K562 (cell line): ENCODE data around the gene CCDC183. TPM values are rescaled to one million over a fixed set of nuclear protein-coding genes. Genes with fewer than 3 reads are reported as not detected.

ENCODE experiments used
- BRD4 ChIP-seq: fragments of 200-600 bp; sonication (generic); IDR thresholded peaks from 2 replicates; pipeline ENCODE4 v1.6.1; 2017; ENCODE audit warnings: inconsistent platforms
- CEBPB ChIP-seq: fragments of 450-650 bp; IDR thresholded peaks from 2 replicates; pipeline ENCODE4 v1.6.1; 2016; ENCODE audit warnings: missing genetic modification characterization, missing compliant biosample characterization
- CREB1 ChIP-seq, 2 experiments: sonication (generic) in 1 of 2; formaldehyde crosslinking in 1 of 2; IDR thresholded peaks; 2 replicates each; pipeline versions ENCODE4 v1.6.1 to v1.8.0; 2012 to 2022; ENCODE audit warnings: inconsistent platforms in 1 of 2, mild to moderate bottlenecking in 1 of 2, missing genetic modification reagents in 1 of 2, moderate library complexity in 1 of 2
- CREB3L1 ChIP-seq: fragments of 450-650 bp; IDR thresholded peaks from 2 replicates; pipeline ENCODE4 v1.6.1; 2014; ENCODE audit warnings: low read depth, mild to moderate bottlenecking, moderate library complexity, borderline replicate concordance
- CTCF ChIP-seq, 3 experiments: IDR thresholded peaks in 2 of 3; conservative IDR thresholded peaks in 1 of 3; 2 replicates each; pipeline ENCODE4 v1.5.1; 2011 to 2012; ENCODE audit warnings: low read length in 3 of 3, mild to moderate bottlenecking in 3 of 3, control low read depth in 2 of 3, improper control_type of control experiment in 1 of 3, inconsistent platforms in 1 of 3, low read depth in 1 of 3, mixed read lengths in 1 of 3, moderate library complexity in 1 of 3; ENCODE audit not compliant: insufficient read depth in 2 of 3
- CTCFL ChIP-seq: IDR thresholded peaks from 2 replicates; pipeline ENCODE4 v1.6.1; 2011; ENCODE audit warnings: borderline replicate concordance, low read depth, mild to moderate bottlenecking, moderate library complexity, low read length; ENCODE audit not compliant: insufficient read depth, poor library complexity, severe bottlenecking
- ELK1 ChIP-seq: sonication (generic); formaldehyde crosslinking; IDR thresholded peaks from 2 replicates; pipeline ENCODE4 v1.8.1; 2022; ENCODE audit warnings: missing genetic modification reagents
- ID3 ChIP-seq, 2 experiments: fragments of 250-450 bp in 1 of 2; fragments of 450-650 bp in 1 of 2; sonication (Bioruptor Pico) in 1 of 2; IDR thresholded peaks; 2 replicates each; pipeline versions ENCODE4 v1.6.1 to v1.8.0; 2016 to 2021; ENCODE audit warnings: mild to moderate bottlenecking in 2 of 2, moderate library complexity in 2 of 2, missing compliant biosample characterization in 1 of 2, missing genetic modification characterization in 1 of 2
- MAFK ChIP-seq: IDR thresholded peaks from 2 replicates; pipeline ENCODE4 v1.6.1; 2011; ENCODE audit warnings: low read length, improper control_type of control experiment
- MIER1 ChIP-seq: fragments of 450-650 bp; IDR thresholded peaks from 2 replicates; pipeline ENCODE4 v1.6.1; 2016; ENCODE audit warnings: antibody characterized with exemption, mild to moderate bottlenecking, low read depth
- NR2F6 ChIP-seq: fragments of 450-650 bp; formaldehyde crosslinking; IDR thresholded peaks from 2 replicates; pipeline ENCODE4 v1.4.0; 2020; ENCODE audit warnings: mild to moderate bottlenecking
- POLR2A ChIP-seq: fragments of 450-650 bp; conservative IDR thresholded peaks from 2 replicates; pipeline ENCODE4 v1.6.1; 2016
- POLR2AphosphoS2 ChIP-seq: IDR thresholded peaks from 2 replicates; pipeline ENCODE4 v1.6.1; 2012; ENCODE audit warnings: low read length, improper control_type of control experiment
- SMARCB1 ChIP-seq: IDR thresholded peaks from 2 replicates; pipeline ENCODE4 v1.6.1; 2011; ENCODE audit warnings: improper control_type of control experiment, low read depth; ENCODE audit not compliant: insufficient read length
- USF2 ChIP-seq: sonication (generic); formaldehyde crosslinking; IDR thresholded peaks from 2 replicates; pipeline ENCODE4 v1.5.0; 2020; ENCODE audit warnings: missing genetic modification reagents
- ZBTB1 ChIP-seq: sonication (generic); formaldehyde crosslinking; IDR thresholded peaks from 2 replicates; pipeline ENCODE4 v1.8.1; 2023; ENCODE audit warnings: missing genetic modification reagents, low read depth, mild to moderate bottlenecking, borderline replicate concordance
- ZFP30 ChIP-seq: fragments of 250-450 bp; sonication (Bioruptor Pico); IDR thresholded peaks from 2 replicates; pipeline ENCODE4 v1.8.0; 2022; ENCODE audit warnings: moderate library complexity, mild to moderate bottlenecking, inconsistent platforms, borderline replicate concordance
- ZNF24 ChIP-seq: fragments of 450-650 bp; IDR thresholded peaks from 2 replicates; pipeline ENCODE4 v1.6.1; 2016
- polyA plus RNA-seq, 8 experiments: library from polyadenylated mRNA; depleted of rRNA in 4 of 8; stranded (reverse) in 5 of 8; unstranded in 3 of 8; fragments of >200 nt; fragmentation: Nextera tagmentation in 2 of 8; fragmentation: Illumina TruSeq in 1 of 8; extraction: Ambion mirVana in 2 of 8; extraction: Trizol in 1 of 8; gene quantifications; 2 replicates each; pipeline versions ENCODE4 v1.2.1 to v1.2.3, GENCODE V29; 2011 to 2014; ENCODE audit warnings: inconsistent platforms in 1 of 8, missing spikeins in 1 of 8
- total RNA-seq, 7 experiments: library from RNA; depleted of rRNA in 6 of 7; stranded (reverse); fragments of >200 nt in 6 of 7; fragmentation: Illumina TruSeq in 2 of 7; extraction: Trizol in 2 of 7; gene quantifications; 2 replicates each; pipeline versions ENCODE4 v1.2.1 to v1.2.3, GENCODE V29; 2011 to 2021; ENCODE audit warnings: low replicate concordance in 1 of 7

Gene CCDC183
- total and polyA plus RNA-seq, 9 of the 15 experiments (the other 6 are each of a cell fraction or from before 2014, with no cell fraction given), result 0.21 to 0.60 (median 0.29) TPM; not detected in 4

GRCh38 chr9:136807281-136808074 lies 11.3 kb downstream of the CCDC183 start, which contains the start of gene RABL6 (continued):
- peak; percentile 70; the same call in 1 of the 2 replicates for TF ChIP-seq CREB3L1
- TF ChIP-seq ZFP30 (CRISPR knock-in tag), result no peak
- no peak for TF ChIP-seq ZBTB1 (CRISPR knock-in tag)
- TF ChIP-seq CTCF (IDR thresholded peaks at IDR 0.05 in 2 of 3, conservative IDR thresholded peaks at IDR 0.05 in 1 of 3; ENCODE audit: insufficient read depth in 2 of 3, low read depth in 1 of 3, low read length in 3 of 3), result no peak
- no peak for TF ChIP-seq ID3 (CRISPR knock-in tag; IDR thresholded peaks at IDR 0.05)
- TF ChIP-seq ID3 (tag; IDR thresholded peaks at IDR 0.05), result no peak
- TF ChIP-seq ELK1, result no peak
- TF ChIP-seq SMARCB1, result no peak
- no peak; the same call in 1 of the 2 replicates for TF ChIP-seq POLR2AphosphoS2
- no peak for TF ChIP-seq NR2F6 (CRISPR knock-in tag)
- TF ChIP-seq MIER1, result no peak
- peak; percentile 81 for TF ChIP-seq POLR2A
- TF ChIP-seq CTCFL, result no peak
- peak; percentile 39; the same call in 1 of the 2 replicates for TF ChIP-seq ZNF24
- no peak for TF ChIP-seq CEBPB (tag)
- no peak for TF ChIP-seq BRD4
- TF ChIP-seq CREB1 (IDR thresholded peaks at IDR 0.05), result peak; percentile 41; the same call in 1 of the 2 replicates
- TF ChIP-seq CREB1 (CRISPR knock-in tag; IDR thresholded peaks at IDR 0.05), result peak; percentile 53; the same call in 1 of the 2 replicates
- no peak for TF ChIP-seq MAFK
- TF ChIP-seq USF2 (CRISPR knock-in tag), result no peak
